Fibroblast of the aortic adventitia (primary cell): ENCODE results near the gene GOSR2. TPM values are rescaled to one million over a fixed set of nuclear protein-coding genes. Genes with fewer than 3 reads are reported as not detected.
"Not testable (repeated sequence)": the region's sequence is repeated elsewhere in the genome, so short reads cannot be mapped to it uniquely, and the experiment has no call there.

Experiments used
- DNase-seq: peaks from one replicate; pipeline ENCODE4 v3.0.0-alpha.2; 2010; ENCODE audit warnings: low read depth
- H3K4me3 ChIP-seq: 2 replicates; pipeline ENCODE4 v1.5.1; 2011; ENCODE audit warnings: low read depth, mild to moderate bottlenecking, control low read depth, low read length, moderate library complexity
- CTCF ChIP-seq: IDR thresholded peaks from 2 replicates; pipeline ENCODE4 v1.5.1; 2011; ENCODE audit warnings: mild to moderate bottlenecking, low read length, control low read depth, inconsistent platforms; ENCODE audit not compliant: insufficient read depth
- total RNA-seq: library from RNA; depleted of rRNA; stranded (reverse); fragments of >200 nt; gene quantifications from 2 replicates; pipeline ENCODE4 v1.2.3, GENCODE V29; 2012; ENCODE audit warnings: low replicate concordance

Gene GOSR2
- total RNA-seq, 1 donor: 49.3 TPM

DNA sequence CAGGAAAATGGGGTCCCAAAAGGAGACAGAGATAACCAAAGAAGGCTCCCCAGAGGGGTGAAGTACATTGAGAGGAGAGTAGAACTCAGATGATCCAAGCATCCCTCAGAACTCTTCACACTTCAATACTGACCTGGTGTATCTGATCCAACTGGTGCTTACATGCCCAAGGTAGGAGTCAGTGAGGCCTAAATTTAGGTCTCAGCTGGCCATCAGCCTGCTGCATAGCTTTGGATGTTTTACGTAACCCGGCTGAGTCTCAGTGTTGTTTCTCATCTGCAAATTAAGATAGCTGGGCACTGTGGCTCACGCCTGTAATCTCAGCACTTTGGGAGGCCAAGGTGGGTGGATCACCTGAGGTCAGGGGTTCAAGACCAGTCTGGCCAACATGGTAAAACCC, 11.6 kb upstream of the GOSR2 start:
- H3K4me3 ChIP-seq: no peak overlapping the region

GRCh38 chr17:46915596-46915995, 7.4 kb upstream of the GOSR2 start:
- no peak for DNase-seq
- H3K4me3 ChIP-seq: no peak overlapping the region
- no peak for TF ChIP-seq CTCF

More for the DNA sequence above, 11.6 kb upstream of the GOSR2 start:
- DNase-seq: no peak
- no peak for TF ChIP-seq CTCF

DNA sequence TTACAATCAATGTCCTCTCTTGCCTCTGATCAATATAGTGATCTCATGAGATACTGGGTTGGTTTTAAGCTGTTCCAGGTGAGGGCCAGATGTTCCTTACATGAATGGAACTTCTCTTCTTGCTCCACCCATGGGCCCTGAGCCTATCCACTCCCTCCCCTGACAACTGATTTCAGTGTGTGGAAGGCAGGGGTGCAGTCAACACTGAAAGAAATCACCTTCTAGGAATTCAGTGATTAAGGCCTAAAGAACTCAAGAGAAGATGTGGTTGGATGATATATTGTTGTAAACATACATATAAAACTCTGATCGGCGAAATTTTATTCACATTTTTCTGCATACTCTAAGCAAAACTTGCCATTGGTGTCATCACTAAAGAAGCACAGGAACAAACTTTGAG, 6.7 kb upstream of the GOSR2 start:
- no peak overlapping the region for H3K4me3 ChIP-seq
- no peak for TF ChIP-seq CTCF
- no peak for DNase-seq

GRCh38 chr17:46916623-46917022, 6.3 kb upstream of the GOSR2 start:
- H3K4me3 ChIP-seq: no peak overlapping the region
- TF ChIP-seq CTCF: no peak
- no peak for DNase-seq

DNA sequence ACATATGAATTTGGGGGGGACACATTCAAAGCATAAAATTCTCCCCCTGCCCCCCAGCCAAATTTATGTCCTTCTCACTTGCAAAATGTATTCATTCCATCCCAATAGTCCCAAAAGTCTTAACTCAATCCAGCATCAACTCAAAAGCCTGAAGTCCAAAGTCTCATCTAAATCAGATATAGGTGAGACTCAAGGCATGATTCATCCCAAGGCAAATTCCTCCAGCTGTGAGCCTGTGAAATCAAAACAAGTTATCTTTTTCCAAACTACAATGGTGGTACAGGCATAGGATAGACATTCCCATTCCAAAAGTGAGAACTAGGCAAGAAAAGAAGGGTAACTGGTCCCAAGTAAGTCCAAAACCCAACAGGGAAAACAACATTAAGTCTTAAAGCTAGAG, 5.9 kb upstream of the GOSR2 start:
- no peak for TF ChIP-seq CTCF
- no peak overlapping the region for H3K4me3 ChIP-seq
- DNase-seq: no peak

- no peak for DNase-seq
- TF ChIP-seq CTCF: no peak
- H3K4me3 ChIP-seq: no peak overlapping the region
Measured at GRCh38 chr17:46917516-46917915, 5.4 kb upstream of the GOSR2 start.

DNA sequence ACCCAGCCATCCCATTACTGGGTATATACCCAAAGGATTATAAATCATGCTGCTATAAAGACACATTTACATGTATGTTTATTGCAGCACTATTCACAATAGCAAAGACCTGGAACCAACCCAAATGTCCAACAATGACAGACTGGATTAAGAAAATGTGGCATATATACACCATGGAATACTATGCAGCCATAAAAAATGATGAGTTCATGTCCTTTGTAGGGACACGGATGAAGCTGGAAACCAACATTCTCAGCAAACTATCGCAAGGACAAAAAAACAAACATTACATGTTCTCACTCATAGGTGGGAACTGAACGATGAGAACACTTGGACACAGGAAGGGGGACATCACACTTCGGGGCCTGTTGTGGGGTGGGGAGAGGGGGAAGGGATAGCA, 998 bp upstream of the GOSR2 start:
- not testable (repeated sequence) for H3K4me3 ChIP-seq

GRCh38 chr17:46922487-46922803, 515 bp upstream of the GOSR2 start:
- no peak for TF ChIP-seq CTCF
- peak overlapping the region; percentile 96 for H3K4me3 ChIP-seq
- DNase-seq: no peak

More for the DNA sequence above, 998 bp upstream of the GOSR2 start:
- not testable (repeated sequence) for DNase-seq
